Head of caudate nucleus (tissue), 42 donors: ENCODE results near the gene KLHDC10.
"Not testable (repeated sequence)": the region's sequence is repeated elsewhere in the genome, so short reads cannot be mapped to it uniquely, and the experiment has no call there.

Experiments
- DNase-seq, 42 donors: peaks; one replicate each; pipeline versions ENCODE4 v3.0.0 to v3.0.0-alpha.2; 2020 to 2021; ENCODE audit warnings: mixed read lengths in 7 of 42
- intact Hi-C: fragments of 100-400 bp; cut with DNase I; formaldehyde crosslinking; loops from one replicate; pipeline ENCODE4 v1.15.0; 2022

KLHDC10 gene

GRCh38 chr7:130070861-130071622, 708 bp downstream of the KLHDC10 start:
- intact Hi-C loops = loop anchor here (5.0 to 10.0 kb wide), 3 partner anchors 364 to 651 kb away; partner anchors contain the start of gene COPG2

GRCh38 chr7:130071701-130072622, 1.6 kb downstream of the KLHDC10 start:
- peak in 41 of 42 donors; percentile 25 to 88 (median 73) for DNase-seq
- intact Hi-C loops = loop anchor here (5.0 to 10.0 kb wide), 3 partner anchors 363 to 650 kb away; partner anchors contain the start of gene COPG2

More at GRCh38 chr7:130070861-130071622, 708 bp downstream of the KLHDC10 start:
- peak in 8 of 42 donors; percentile 6 to 39 (median 8) for DNase-seq

- intact Hi-C loops = loop anchor here (10.0 kb wide), 1 partner anchor 355 kb away; no protein-coding TSS in a partner anchor
Measured at GRCh38 chr7:130079846-130080394, 9.6 kb downstream of the KLHDC10 start.

GRCh38 chr7:130083497-130083896, 13.2 kb downstream of the KLHDC10 start:
- intact Hi-C loops = not testable (repeated sequence)

More at GRCh38 chr7:130079846-130080394, 9.6 kb downstream of the KLHDC10 start:
- peak in 1 of 42 donors; percentile 7 for DNase-seq

GRCh38 chr7:130084037-130084875, 13.9 kb downstream of the KLHDC10 start:
- DNase-seq = no peak
- intact Hi-C loops = no loop called here

More at GRCh38 chr7:130083497-130083896, 13.2 kb downstream of the KLHDC10 start:
- not testable (repeated sequence) for DNase-seq

- DNase-seq, intact Hi-C loops: not testable (repeated sequence)
Measured at GRCh38 chr7:130085235-130085634, 14.9 kb downstream of the KLHDC10 start.

- DNase-seq = no peak
- intact Hi-C loops = no loop called here
Measured at GRCh38 chr7:130086938-130087337, 16.6 kb downstream of the KLHDC10 start.

- no peak for DNase-seq
- intact Hi-C loops = no loop called here
Measured at GRCh38 chr7:130087364-130087763, 17.0 kb downstream of the KLHDC10 start.

- intact Hi-C loops = no loop called here
- DNase-seq = no peak
Measured at GRCh38 chr7:130090745-130091532, 20.6 kb downstream of the KLHDC10 start.

GRCh38 chr7:130091999-130092398, 21.7 kb downstream of the KLHDC10 start:
- intact Hi-C loops = no loop called here
- no peak for DNase-seq

- intact Hi-C loops = no loop called here
- no peak for DNase-seq
Measured at GRCh38 chr7:130092598-130092997, 22.3 kb downstream of the KLHDC10 start.

GRCh38 chr7:130095812-130096211, 25.5 kb downstream of the KLHDC10 start:
- intact Hi-C loops = no loop called here

GRCh38 chr7:130096243-130096827, 26.0 kb downstream of the KLHDC10 start:
- intact Hi-C loops = no loop called here
- DNase-seq = peak in 3 of 42 donors; percentile 5 to 15 (median 13)

More at GRCh38 chr7:130095812-130096211, 25.5 kb downstream of the KLHDC10 start:
- DNase-seq = no peak

- intact Hi-C loops = no loop called here
- no peak for DNase-seq
Measured at GRCh38 chr7:130099331-130099730, 29.0 kb downstream of the KLHDC10 start.

GRCh38 chr7:130102588-130102987, 32.3 kb downstream of the KLHDC10 start:
- intact Hi-C loops = no loop called here
- no peak for DNase-seq

GRCh38 chr7:130107949-130108674, 37.8 kb downstream of the KLHDC10 start:
- intact Hi-C loops = no loop called here
- no peak for DNase-seq
